Osteocyte (in vitro differentiated cells): ENCODE data around the gene CEP162. TPM values are rescaled to one million over a fixed set of nuclear protein-coding genes. Genes with fewer than 3 reads are reported as not detected.

Experiments used
- DNase-seq: peaks from one replicate; pipeline ENCODE4 v3.0.0; 2021; ENCODE audit warnings: mixed read lengths; ENCODE audit not compliant: unreplicated experiment; ENCODE audit errors: extremely low spot score
- H3K27ac Mint-ChIP-seq: one replicate; pipeline ENCODE4 v1.8.0; 2021; ENCODE audit warnings: mild to moderate bottlenecking, mixed read lengths; ENCODE audit not compliant: unreplicated experiment
- H3K27me3 Mint-ChIP-seq: one replicate; pipeline ENCODE4 v1.8.0; 2021; ENCODE audit warnings: mixed read lengths; ENCODE audit not compliant: unreplicated experiment
- H3K36me3 Mint-ChIP-seq: one replicate; pipeline ENCODE4 v1.8.0; 2021; ENCODE audit warnings: mixed read lengths; ENCODE audit not compliant: unreplicated experiment
- H3K4me1 Mint-ChIP-seq: one replicate; pipeline ENCODE4 v1.8.0; 2021; ENCODE audit warnings: mixed read lengths; ENCODE audit not compliant: unreplicated experiment
- H3K4me3 Mint-ChIP-seq: one replicate; pipeline ENCODE4 v1.8.0; 2021; ENCODE audit warnings: mild to moderate bottlenecking, moderate library complexity, mixed read lengths; ENCODE audit not compliant: unreplicated experiment
- H3K9me3 Mint-ChIP-seq: one replicate; pipeline ENCODE4 v1.8.0; 2021; ENCODE audit warnings: mixed read lengths; ENCODE audit not compliant: unreplicated experiment
- CTCF ChIP-seq: fragments of 200-600 bp; sonication (generic); IDR thresholded peaks from 2 replicates; pipeline ENCODE4 v1.5.0; 2021; ENCODE audit warnings: antibody characterized with exemption, mild to moderate bottlenecking, moderate library complexity
- total RNA-seq: library from RNA; stranded (reverse); gene quantifications from 2 replicates; pipeline ENCODE4 v1.2.1, GENCODE V29; 2021

The CEP162 gene
- total RNA-seq, 1 donor from 2014 or later, result 10.1 TPM

- DNase-seq, result no peak
- Mint-ChIP-seq H3K27ac (no peak overlapping the region), H3K27me3 (peaks cover 20% of the 10 kb centered on the region), H3K4me3 (no peak overlapping the region), H3K9me3 (no peaks in the 10 kb centered on the region), H3K4me1 (peaks cover 8% of the 10 kb centered on the region), H3K36me3 (no peaks in the 10 kb centered on the region)
- TF ChIP-seq CTCF, result no peak
These were observed 43.7 kb upstream of the CEP162 start for GRCh38 chr6:84271061-84271716.

DNA sequence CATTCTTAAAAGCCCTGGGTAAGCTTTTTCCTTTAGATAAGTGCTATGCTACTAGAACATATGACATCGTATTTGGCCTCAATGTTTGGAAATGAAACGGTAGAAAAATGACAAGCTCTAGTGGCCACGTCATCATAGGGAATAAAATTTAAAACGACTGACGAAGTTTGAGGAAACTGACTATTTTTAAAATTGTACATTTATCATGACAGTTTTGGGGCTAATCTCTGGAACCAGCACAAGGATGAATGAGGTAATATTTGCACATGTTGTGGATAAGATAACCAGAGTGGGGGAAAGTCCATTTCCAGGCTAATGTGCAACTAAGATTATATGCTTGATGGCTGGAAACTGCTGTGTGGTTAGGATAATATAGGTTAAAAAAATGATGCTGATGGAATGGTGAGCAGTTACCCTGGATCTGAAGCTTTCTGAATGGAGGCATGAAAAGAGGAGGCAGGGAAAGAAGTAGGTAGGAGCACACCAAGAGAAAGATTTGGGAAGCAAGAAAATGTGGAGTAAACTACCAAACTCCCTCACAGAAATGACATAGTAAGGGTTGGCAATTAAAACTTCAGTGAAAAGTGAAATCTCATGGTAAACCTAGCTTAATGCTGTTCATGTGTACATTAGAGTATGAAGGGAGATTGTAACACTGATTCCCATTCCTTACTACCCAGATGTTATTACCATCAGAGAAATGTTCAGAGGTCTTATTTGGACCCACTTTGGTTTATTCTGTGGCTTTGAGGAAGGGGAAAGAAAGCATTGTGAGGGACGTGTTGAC, 42.7 kb upstream of the CEP162 start:
- no peak for DNase-seq
- no peak overlapping the region for H3K4me3 Mint-ChIP-seq
- no peak for TF ChIP-seq CTCF
- no peak overlapping the region for H3K27ac Mint-ChIP-seq
- peaks cover 19% of the 10 kb centered on the region for H3K27me3 Mint-ChIP-seq
- peaks cover 15% of the 10 kb centered on the region for H3K4me1 Mint-ChIP-seq
- H3K9me3 Mint-ChIP-seq, result no peaks in the 10 kb centered on the region
- H3K36me3 Mint-ChIP-seq, result no peaks in the 10 kb centered on the region

DNA sequence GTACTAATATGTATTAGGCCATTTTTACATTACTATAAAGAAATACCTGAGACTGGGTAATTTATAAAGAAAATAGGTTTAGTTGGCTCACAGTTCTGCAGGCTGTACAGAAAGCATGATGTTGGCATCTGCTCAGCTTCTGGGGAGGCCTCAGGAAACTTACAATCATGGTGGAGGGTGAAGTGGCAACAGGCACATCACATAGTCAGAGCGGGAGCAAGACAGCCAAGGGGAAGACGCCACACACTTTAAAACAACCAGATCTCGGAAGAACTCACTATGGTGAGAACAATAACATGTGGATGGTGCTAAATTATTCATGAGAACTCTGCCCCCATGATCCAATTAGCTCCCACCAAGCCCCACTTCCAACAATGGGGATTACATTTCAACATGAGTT, 41.3 kb upstream of the CEP162 start:
- Mint-ChIP-seq H3K36me3 (no peaks in the 10 kb centered on the region), H3K27me3 (peaks cover 9% of the 10 kb centered on the region), H3K9me3 (no peaks in the 10 kb centered on the region), H3K4me3 (no peak overlapping the region), H3K4me1 (peaks cover 27% of the 10 kb centered on the region), H3K27ac (no peak overlapping the region)
- no peak for DNase-seq
- TF ChIP-seq CTCF, result no peak

GRCh38 chr6:84263557-84263956, 36.1 kb upstream of the CEP162 start:
- Mint-ChIP-seq H3K27me3 (no peaks in the 10 kb centered on the region), H3K27ac (peak overlapping the region; percentile 56), H3K9me3 (no peaks in the 10 kb centered on the region), H3K4me3 (no peak overlapping the region), H3K4me1 (peaks cover 33% of the 10 kb centered on the region), H3K36me3 (no peaks in the 10 kb centered on the region)
- no peak for DNase-seq
- TF ChIP-seq CTCF, result no peak

GRCh38 chr6:84260926-84261325, 33.5 kb upstream of the CEP162 start:
- Mint-ChIP-seq H3K9me3 (no peaks in the 10 kb centered on the region), H3K36me3 (no peaks in the 10 kb centered on the region), H3K4me1 (peaks cover 59% of the 10 kb centered on the region), H3K27me3 (no peaks in the 10 kb centered on the region), H3K27ac (no peak overlapping the region), H3K4me3 (no peak overlapping the region)
- no peak for TF ChIP-seq CTCF
- no peak for DNase-seq
